HFFc6 (cell line): Measurements from ENCODE around the gene GSDME. TPM values are rescaled to one million over a fixed set of nuclear protein-coding genes. Genes with fewer than 3 reads are reported as not detected.

Source experiments
- DNase-seq: peaks from one replicate; pipeline ENCODE4 v3.0.0-alpha.2; 2018
- H3K27ac Mint-ChIP-seq: 2 replicates; pipeline ENCODE4 v1.8.0; 2020; ENCODE audit warnings: mild to moderate bottlenecking, mixed read lengths
- H3K27me3 Mint-ChIP-seq: 2 replicates; pipeline ENCODE4 v1.8.0; 2021; ENCODE audit warnings: mild to moderate bottlenecking, moderate library complexity, mixed read lengths; ENCODE audit not compliant: insufficient read depth
- H3K36me3 Mint-ChIP-seq: 2 replicates; pipeline ENCODE4 v1.8.0; 2021; ENCODE audit warnings: low read depth, mixed read lengths
- H3K4me1 Mint-ChIP-seq: 2 replicates; pipeline ENCODE4 v1.8.0; 2020; ENCODE audit warnings: low read depth, mixed read lengths
- H3K4me3 Mint-ChIP-seq: 2 replicates; pipeline ENCODE4 v1.8.0; 2020; ENCODE audit warnings: mild to moderate bottlenecking, moderate library complexity, mixed read lengths
- H3K9me3 Mint-ChIP-seq: 2 replicates; pipeline ENCODE4 v1.8.0; 2020; ENCODE audit warnings: mild to moderate bottlenecking, mixed read lengths
- total RNA-seq, 6 experiments: library from RNA; stranded (reverse); fragmentation: NEBNext Ultra II Directional; extraction: Animal tissue kit (Norgen Biotek cat#: 25700); gene quantifications; 2 replicates in 1 of 6; 3 replicates in 5 of 6; pipeline ENCODE4 v1.2.3, GENCODE V29; 2021
- TF ChIP-seq, protein P1 (sequence below): fragments of 200-600 bp; sonication (generic); IDR thresholded peaks from 2 replicates; pipeline ENCODE4 v1.5.0; 2021; ENCODE audit warnings: antibody characterized with exemption, mild to moderate bottlenecking

The GSDME gene
- total RNA-seq, 6 experiments from 2014 or later = 37.1 to 49.8 (median 42.8) TPM

DNA sequence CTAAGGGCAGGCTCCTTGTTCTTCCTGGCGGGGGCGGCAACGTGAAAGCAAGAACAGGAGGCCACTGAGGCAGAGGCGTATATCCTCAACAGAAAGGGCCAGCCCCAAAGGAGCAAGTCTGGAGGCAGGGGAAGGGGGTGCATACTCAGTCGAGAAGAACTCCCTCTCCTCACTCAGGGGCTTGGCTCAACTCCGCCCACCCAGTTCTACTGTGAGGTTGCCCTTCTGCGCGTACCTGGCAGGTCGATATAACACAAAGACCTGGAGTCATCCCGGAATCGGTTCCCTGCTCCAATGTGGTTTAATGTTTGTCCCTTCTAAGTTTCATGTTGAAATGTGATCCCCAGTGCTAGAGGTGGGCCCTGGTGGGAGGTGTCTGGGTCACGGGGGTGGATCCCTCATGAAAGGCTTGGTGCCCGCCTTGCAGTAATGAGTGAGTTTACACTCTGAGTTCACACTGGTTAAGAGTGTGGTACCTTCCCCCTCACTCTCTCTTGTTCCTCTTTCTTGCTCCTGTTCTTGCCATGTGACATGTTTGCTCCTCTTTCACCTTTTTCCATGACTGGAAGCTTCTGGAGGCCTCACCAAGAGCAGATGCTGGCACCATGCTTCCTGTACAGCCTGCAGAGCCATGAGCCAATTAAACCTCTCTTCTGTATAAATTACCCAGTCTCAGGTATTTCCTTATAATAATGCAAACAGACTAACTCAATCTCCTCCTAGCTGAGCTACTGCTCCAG is 32.6 kb downstream of the GSDME start:
- no peak overlapping the region for H3K4me3 Mint-ChIP-seq
- peaks cover 18% of the 10 kb centered on the region for H3K36me3 Mint-ChIP-seq
- no peak overlapping the region for H3K27ac Mint-ChIP-seq
- H3K9me3 Mint-ChIP-seq = no peaks in the 10 kb centered on the region
- H3K4me1 Mint-ChIP-seq = peaks cover 31% of the 10 kb centered on the region
- TF ChIP-seq, protein P1, sequence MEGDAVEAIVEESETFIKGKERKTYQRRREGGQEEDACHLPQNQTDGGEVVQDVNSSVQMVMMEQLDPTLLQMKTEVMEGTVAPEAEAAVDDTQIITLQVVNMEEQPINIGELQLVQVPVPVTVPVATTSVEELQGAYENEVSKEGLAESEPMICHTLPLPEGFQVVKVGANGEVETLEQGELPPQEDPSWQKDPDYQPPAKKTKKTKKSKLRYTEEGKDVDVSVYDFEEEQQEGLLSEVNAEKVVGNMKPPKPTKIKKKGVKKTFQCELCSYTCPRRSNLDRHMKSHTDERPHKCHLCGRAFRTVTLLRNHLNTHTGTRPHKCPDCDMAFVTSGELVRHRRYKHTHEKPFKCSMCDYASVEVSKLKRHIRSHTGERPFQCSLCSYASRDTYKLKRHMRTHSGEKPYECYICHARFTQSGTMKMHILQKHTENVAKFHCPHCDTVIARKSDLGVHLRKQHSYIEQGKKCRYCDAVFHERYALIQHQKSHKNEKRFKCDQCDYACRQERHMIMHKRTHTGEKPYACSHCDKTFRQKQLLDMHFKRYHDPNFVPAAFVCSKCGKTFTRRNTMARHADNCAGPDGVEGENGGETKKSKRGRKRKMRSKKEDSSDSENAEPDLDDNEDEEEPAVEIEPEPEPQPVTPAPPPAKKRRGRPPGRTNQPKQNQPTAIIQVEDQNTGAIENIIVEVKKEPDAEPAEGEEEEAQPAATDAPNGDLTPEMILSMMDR = no peak
- no peak for DNase-seq
- no peaks in the 10 kb centered on the region; the same call in none of the 2 replicates for H3K27me3 Mint-ChIP-seq

DNA sequence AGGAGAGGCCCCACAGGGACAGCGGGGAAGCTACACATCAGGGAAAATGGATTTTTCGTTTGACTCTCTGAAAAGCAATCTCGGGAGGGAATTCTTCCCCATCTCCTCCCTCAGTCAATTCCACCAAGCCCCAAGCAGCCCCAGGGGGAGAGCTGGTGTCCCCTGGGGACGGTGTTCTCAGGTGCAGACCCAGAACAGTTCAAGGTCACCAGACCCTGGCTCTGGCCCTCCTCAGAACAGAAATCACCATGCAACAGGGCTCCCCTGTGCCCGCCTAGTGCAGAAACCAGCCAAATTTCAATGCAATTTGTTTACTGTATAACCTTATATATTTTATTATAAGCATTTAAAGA is 34.1 kb downstream of the GSDME start:
- no peak for DNase-seq
- Mint-ChIP-seq H3K27me3 (no peaks in the 10 kb centered on the region; the same call in none of the 2 replicates), H3K4me1 (peaks cover 24% of the 10 kb centered on the region), H3K9me3 (no peaks in the 10 kb centered on the region), H3K27ac (no peak overlapping the region), H3K36me3 (peaks cover 12% of the 10 kb centered on the region), H3K4me3 (no peak overlapping the region)
- TF ChIP-seq, protein P1 = no peak; the same call in 1 of the 2 replicates

DNA sequence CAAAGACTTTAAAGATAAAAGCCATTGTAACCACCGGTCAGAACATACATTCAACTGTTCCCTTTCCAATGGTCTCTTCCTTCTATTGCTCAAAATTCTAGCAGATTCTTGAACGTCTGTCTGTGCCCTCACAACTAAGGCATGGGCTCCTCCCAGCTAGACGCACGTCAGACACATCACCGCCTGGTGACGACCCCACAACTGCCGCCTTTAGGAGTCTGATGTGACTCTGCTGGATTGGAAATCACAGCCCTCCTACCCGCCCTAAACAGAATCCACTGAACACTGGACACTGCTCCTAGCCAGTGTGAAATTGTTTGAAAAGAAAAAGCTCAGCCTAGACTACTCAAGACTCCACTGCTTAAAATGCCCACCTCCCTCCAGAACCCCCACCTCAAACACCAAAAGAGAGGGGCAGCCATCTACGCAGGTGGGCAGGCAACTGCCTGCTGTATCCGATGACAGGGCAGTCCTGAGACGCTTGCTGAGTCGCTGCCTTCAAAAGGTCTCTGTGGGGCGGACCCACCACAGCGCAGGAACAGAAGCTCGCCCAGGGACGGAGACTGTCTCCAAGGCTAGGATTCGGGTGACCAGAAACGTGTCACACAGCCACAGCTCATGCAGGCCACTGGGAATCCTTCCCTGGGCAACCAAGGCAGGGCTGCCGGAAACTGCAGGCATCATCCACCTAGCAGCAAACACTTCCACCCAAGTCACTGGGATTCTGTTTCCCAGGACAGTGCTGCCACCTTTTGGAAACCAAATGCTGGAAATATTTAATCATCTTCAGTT is 34.7 kb downstream of the GSDME start:
- Mint-ChIP-seq H3K27me3 (no peaks in the 10 kb centered on the region; the same call in none of the 2 replicates), H3K4me3 (no peak overlapping the region), H3K9me3 (no peaks in the 10 kb centered on the region), H3K27ac (no peak overlapping the region), H3K4me1 (peaks cover 24% of the 10 kb centered on the region), H3K36me3 (peaks cover 12% of the 10 kb centered on the region)
- DNase-seq = peak; percentile 46
- TF ChIP-seq, protein P1 = peak; percentile 62; the same call in 1 of the 2 replicates

DNA sequence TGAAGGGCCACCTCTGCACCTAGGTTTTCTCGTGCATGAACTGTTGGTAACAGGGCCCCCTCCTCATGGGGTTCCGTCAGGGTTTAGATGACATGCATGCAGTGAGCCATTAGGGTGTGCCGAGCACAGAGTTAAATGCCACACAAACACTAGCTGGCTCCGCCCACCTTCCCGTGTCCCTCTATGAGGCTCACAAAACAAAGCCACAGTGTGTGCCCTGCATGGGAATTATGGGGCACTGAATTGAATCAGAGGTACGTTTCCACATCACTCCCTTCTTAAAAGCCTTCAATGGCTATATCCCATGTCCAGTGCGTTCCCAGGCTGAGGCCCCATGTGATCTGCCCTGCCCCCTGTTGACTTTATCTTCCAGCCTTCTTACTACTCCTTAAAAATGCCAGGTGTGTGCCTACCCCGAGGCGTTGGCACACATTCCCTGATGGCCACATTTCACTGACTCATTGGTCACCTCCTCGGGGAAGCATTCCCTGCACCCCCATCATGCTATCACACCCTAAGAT is 35.7 kb downstream of the GSDME start:
- Mint-ChIP-seq H3K27me3 (no peaks in the 10 kb centered on the region; the same call in none of the 2 replicates), H3K4me1 (peaks cover 18% of the 10 kb centered on the region), H3K9me3 (no peaks in the 10 kb centered on the region), H3K27ac (peak overlapping the region; percentile 35; the same call in 1 of the 2 replicates), H3K4me3 (no peak overlapping the region), H3K36me3 (peaks cover 19% of the 10 kb centered on the region)
- DNase-seq = no peak
- TF ChIP-seq, protein P1 = no peak

DNA sequence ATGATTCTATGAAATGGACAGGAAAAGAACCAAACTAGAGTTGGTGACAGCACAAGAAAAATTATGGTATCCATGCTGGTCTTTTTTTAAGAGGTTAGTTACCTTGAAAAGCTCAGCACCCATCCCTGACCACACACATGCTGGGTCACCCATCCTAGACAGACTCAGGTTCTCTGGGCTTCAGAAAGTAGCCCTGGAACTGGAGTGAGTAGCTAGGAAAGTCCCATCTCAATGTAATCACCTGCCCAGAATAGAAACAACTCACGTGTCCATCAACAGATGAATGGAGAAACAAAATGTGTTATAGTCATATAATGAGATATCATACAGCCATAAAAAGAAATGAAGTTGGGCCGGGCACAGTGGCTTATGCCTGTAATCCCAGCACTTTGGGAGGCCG is 37.0 kb downstream of the GSDME start:
- no peak for DNase-seq
- H3K4me3 Mint-ChIP-seq = no peak overlapping the region
- TF ChIP-seq, protein P1 = no peak
- H3K4me1 Mint-ChIP-seq = peaks cover 29% of the 10 kb centered on the region
- H3K27me3 Mint-ChIP-seq = no peaks in the 10 kb centered on the region; the same call in none of the 2 replicates
- H3K36me3 Mint-ChIP-seq = peaks cover 14% of the 10 kb centered on the region
- no peaks in the 10 kb centered on the region for H3K9me3 Mint-ChIP-seq
- H3K27ac Mint-ChIP-seq = no peak overlapping the region
